ENCODE results near the gene GUK1.
A peak's percentile ranks its signal among the peaks of the same experiment; 100 is the strongest.

GUK1 gene

GRCh38 chr1:228142155-228142691 lies 2.1 kb downstream of the GUK1 start:
- no peak for DNase-seq (ENCODE audit: low read depth, low spot score)
- POLR2A ChIA-PET: no interaction called here
- H3K4me3 ChIP-seq (ENCODE audit: low read depth, low read length): peak overlapping the region; percentile 92
- CTCF ChIA-PET: interaction anchor here (1.2 to 4.5 kb wide), 4 partner anchors 11 to 359 kb away, joined by 3 to 23 read pairs (median 8); partner anchors contain the start of gene IBA57
- TF ChIP-seq CTCF (IDR thresholded peaks at IDR 0.05; ENCODE audit: insufficient read depth, low read length, missing control alignments): no peak

GRCh38 chr1:228142701-228143136 lies 2.6 kb downstream of the GUK1 start:
- CTCF ChIA-PET: interaction anchor here (1.2 to 4.5 kb wide), 4 partner anchors 11 to 358 kb away, joined by 3 to 23 read pairs (median 8); partner anchors contain the start of gene IBA57
- no peak for DNase-seq (ENCODE audit: low read depth, low spot score)
- H3K4me3 ChIP-seq (ENCODE audit: low read depth, low read length): 0 out of 2 replicates have a peak overlapping the region, but pooled peaks have one; percentile 1
- POLR2A ChIA-PET: no interaction called here
- TF ChIP-seq CTCF (IDR thresholded peaks at IDR 0.05; ENCODE audit: insufficient read depth, low read length, missing control alignments): no peak

- TF ChIP-seq CTCF (IDR thresholded peaks at IDR 0.05; ENCODE audit: insufficient read depth, low read length, missing control alignments): no peak
- CTCF ChIA-PET: interaction anchor here (1.0 to 4.5 kb wide), 5 partner anchors 12 to 357 kb away, joined by 3 to 23 read pairs (median 3); partner anchors contain the start of gene IBA57
- no peak overlapping the region for H3K4me3 ChIP-seq (ENCODE audit: low read depth, low read length)
- POLR2A ChIA-PET: interaction anchor here (0.7 kb wide), 1 partner anchor 12 kb away, joined by 3 read pairs; no protein-coding TSS in a partner anchor
- no peak for DNase-seq (ENCODE audit: low read depth, low spot score)
Measured at GRCh38 chr1:228143480-228144192, 3.6 kb downstream of the GUK1 start.

GRCh38 chr1:228144193-228144992 lies 4.3 kb downstream of the GUK1 start:
- CTCF ChIA-PET: interaction anchor here (1.0 to 4.5 kb wide), 3 partner anchors 13 to 145 kb away, joined by 3 to 23 read pairs (median 13); partner anchors contain the start of gene IBA57
- no peak for DNase-seq (ENCODE audit: low read depth, low spot score)
- no peak for TF ChIP-seq CTCF (IDR thresholded peaks at IDR 0.05; ENCODE audit: insufficient read depth, low read length, missing control alignments)
- POLR2A ChIA-PET: interaction anchor here (0.7 kb wide), 1 partner anchor 11 kb away, joined by 3 read pairs; no protein-coding TSS in a partner anchor
- no peak overlapping the region for H3K4me3 ChIP-seq (ENCODE audit: low read depth, low read length)

- ChIA-PET CTCF (interaction anchor here (4.5 kb wide), 1 partner anchor 20 kb away, joined by 23 read pairs; the partner anchor contains the start of gene IBA57), POLR2A (no interaction called here)
- no peak for DNase-seq (ENCODE audit: low read depth, low spot score)
- no peak for TF ChIP-seq CTCF (IDR thresholded peaks at IDR 0.05; ENCODE audit: insufficient read depth, low read length, missing control alignments)
- H3K4me3 ChIP-seq (ENCODE audit: low read depth, low read length): no peak overlapping the region
Measured at GRCh38 chr1:228144993-228145343, 4.9 kb downstream of the GUK1 start.

Data from AG04449 (cell line).